ENCODE results near the gene MN1.
A peak's percentile ranks its signal among the peaks of the same experiment; 100 is the strongest.

Gene MN1

GRCh38 chr22:27776650-27776958 is 25.0 kb downstream of the MN1 start:
- H3K36me3 ChIP-seq (ENCODE audit: insufficient read depth, low read depth, low read length) = 0 out of 2 replicates have a peak, but pooled peaks cover 3% of the 10 kb centered on the region
- peak overlapping the region; percentile 79; the same call in 1 of the 2 replicates for H3K9ac ChIP-seq (ENCODE audit: low read depth, low read length)
- H3K9me3 ChIP-seq (ENCODE audit: insufficient read depth, low read depth, low read length) = no peaks in the 10 kb centered on the region
- H3K4me1 ChIP-seq (ENCODE audit: insufficient read depth, low read length) = peaks cover 23% of the 10 kb centered on the region
- peak overlapping the region; percentile 46 for H3K27ac ChIP-seq (ENCODE audit: low read length)
- H3K4me3 ChIP-seq (ENCODE audit: low read length) = peak overlapping the region; percentile 58; the same call in 1 of the 2 replicates
- H3K27me3 ChIP-seq (ENCODE audit: insufficient read depth, low read length) = no peaks in the 10 kb centered on the region

GRCh38 chr22:27775758-27776649 is 25.6 kb downstream of the MN1 start:
- Histone ChIP-seq H3K9ac (ENCODE audit: low read depth, low read length) (peak overlapping the region; percentile 79; the same call in 1 of the 2 replicates), H3K9me3 (ENCODE audit: insufficient read depth, low read depth, low read length) (no peaks in the 10 kb centered on the region), H3K4me3 (ENCODE audit: low read length) (peak overlapping the region; percentile 58; the same call in 1 of the 2 replicates), H3K27ac (ENCODE audit: low read length) (peak overlapping the region; percentile 46), H3K4me1 (ENCODE audit: insufficient read depth, low read length) (peaks cover 23% of the 10 kb centered on the region), H3K27me3 (ENCODE audit: insufficient read depth, low read length) (no peaks in the 10 kb centered on the region), H3K36me3 (ENCODE audit: insufficient read depth, low read depth, low read length) (0 out of 2 replicates have a peak, but pooled peaks cover 3% of the 10 kb centered on the region)

DNA sequence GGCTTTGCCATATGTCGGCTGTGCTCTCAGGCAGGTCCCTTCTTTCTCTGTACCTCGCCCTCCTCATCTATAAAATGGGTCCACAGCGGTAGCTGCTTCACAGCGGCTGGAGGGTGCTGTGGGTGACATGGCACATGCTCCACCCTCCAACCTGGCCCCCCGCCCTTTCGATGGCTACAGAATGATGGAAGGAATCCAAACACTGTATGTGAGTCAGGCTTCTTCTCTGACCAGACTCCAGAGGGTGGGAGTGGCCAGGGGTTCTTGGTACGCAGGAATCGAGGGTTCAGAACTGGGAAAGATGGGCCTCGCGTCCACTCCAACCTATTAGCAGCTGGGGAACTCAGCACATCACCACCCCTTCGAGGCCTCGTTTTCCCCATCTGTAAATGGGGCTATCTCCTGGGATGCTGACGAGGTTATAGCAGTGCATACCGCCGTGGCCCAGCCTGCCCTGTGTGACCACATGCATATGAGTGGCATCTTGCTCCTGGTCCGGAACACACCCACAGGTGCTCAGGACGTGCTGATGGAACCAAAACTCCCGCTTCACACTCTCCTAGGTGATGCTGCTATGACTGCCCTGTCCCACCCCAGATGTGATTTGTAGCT is 26.4 kb downstream of the MN1 start:
- H3K4me1 ChIP-seq (ENCODE audit: insufficient read depth, low read length) = peaks cover 22% of the 10 kb centered on the region
- H3K27me3 ChIP-seq (ENCODE audit: insufficient read depth, low read length) = no peaks in the 10 kb centered on the region
- no peaks in the 10 kb centered on the region for H3K9me3 ChIP-seq (ENCODE audit: insufficient read depth, low read depth, low read length)
- H3K9ac ChIP-seq (ENCODE audit: low read depth, low read length) = peak overlapping the region; percentile 79; the same call in 1 of the 2 replicates
- H3K27ac ChIP-seq (ENCODE audit: low read length) = no peak overlapping the region
- H3K36me3 ChIP-seq (ENCODE audit: insufficient read depth, low read depth, low read length) = no peaks in the 10 kb centered on the region
- H3K4me3 ChIP-seq (ENCODE audit: low read length) = peak overlapping the region; percentile 58; the same call in 1 of the 2 replicates

DNA sequence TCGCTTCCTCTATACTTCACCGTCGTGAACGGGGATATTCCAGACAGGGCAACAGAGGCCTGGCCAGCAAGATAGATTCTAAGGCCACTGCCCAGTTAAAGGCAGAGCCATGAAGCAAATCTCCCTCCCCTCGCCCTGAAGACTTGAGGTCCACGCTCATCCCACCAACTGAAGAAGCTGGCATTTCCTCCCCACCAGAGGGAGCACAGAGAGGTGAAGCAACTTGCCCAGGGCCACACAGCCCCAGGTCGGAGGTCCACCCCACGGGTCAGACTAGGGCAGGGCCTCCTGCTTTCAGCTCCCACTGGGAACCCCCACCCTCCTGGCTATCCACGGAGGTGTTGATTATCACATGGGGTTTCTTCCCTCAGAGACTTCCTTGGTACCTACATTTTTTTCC is 27.4 kb downstream of the MN1 start:
- no peaks in the 10 kb centered on the region for H3K9me3 ChIP-seq (ENCODE audit: insufficient read depth, low read depth, low read length)
- no peak overlapping the region for H3K4me3 ChIP-seq (ENCODE audit: low read length)
- no peaks in the 10 kb centered on the region for H3K36me3 ChIP-seq (ENCODE audit: insufficient read depth, low read depth, low read length)
- H3K27ac ChIP-seq (ENCODE audit: low read length) = no peak overlapping the region
- no peaks in the 10 kb centered on the region for H3K27me3 ChIP-seq (ENCODE audit: insufficient read depth, low read length)
- peaks cover 16% of the 10 kb centered on the region for H3K4me1 ChIP-seq (ENCODE audit: insufficient read depth, low read length)
- H3K9ac ChIP-seq (ENCODE audit: low read depth, low read length) = no peak overlapping the region

- Histone ChIP-seq H3K36me3 (ENCODE audit: insufficient read depth, low read depth, low read length) (no peaks in the 10 kb centered on the region), H3K27ac (ENCODE audit: low read length) (no peak overlapping the region), H3K27me3 (ENCODE audit: insufficient read depth, low read length) (no peaks in the 10 kb centered on the region), H3K9ac (ENCODE audit: low read depth, low read length) (no peak overlapping the region), H3K4me1 (ENCODE audit: insufficient read depth, low read length) (peaks cover 19% of the 10 kb centered on the region), H3K4me3 (ENCODE audit: low read length) (no peak overlapping the region), H3K9me3 (ENCODE audit: insufficient read depth, low read depth, low read length) (no peaks in the 10 kb centered on the region)
Observed at GRCh38 chr22:27772984-27773498, 28.5 kb downstream of the MN1 start.

GRCh38 chr22:27772081-27772983 is 29.2 kb downstream of the MN1 start:
- H3K9ac ChIP-seq (ENCODE audit: low read depth, low read length) = no peak overlapping the region

GRCh38 chr22:27771637-27772036 is 29.9 kb downstream of the MN1 start:
- no peaks in the 10 kb centered on the region for H3K36me3 ChIP-seq (ENCODE audit: insufficient read depth, low read depth, low read length)
- no peak overlapping the region for H3K27ac ChIP-seq (ENCODE audit: low read length)
- H3K9ac ChIP-seq (ENCODE audit: low read depth, low read length) = no peak overlapping the region
- peaks cover 16% of the 10 kb centered on the region for H3K4me1 ChIP-seq (ENCODE audit: insufficient read depth, low read length)
- no peaks in the 10 kb centered on the region for H3K27me3 ChIP-seq (ENCODE audit: insufficient read depth, low read length)
- no peak overlapping the region for H3K4me3 ChIP-seq (ENCODE audit: low read length)
- H3K9me3 ChIP-seq (ENCODE audit: insufficient read depth, low read depth, low read length) = no peaks in the 10 kb centered on the region

More at GRCh38 chr22:27772081-27772983, 29.2 kb downstream of the MN1 start:
- Histone ChIP-seq H3K36me3 (ENCODE audit: insufficient read depth, low read depth, low read length) (no peaks in the 10 kb centered on the region), H3K4me1 (ENCODE audit: insufficient read depth, low read length) (peaks cover 19% of the 10 kb centered on the region), H3K4me3 (ENCODE audit: low read length) (no peak overlapping the region), H3K9me3 (ENCODE audit: insufficient read depth, low read depth, low read length) (no peaks in the 10 kb centered on the region), H3K27me3 (ENCODE audit: insufficient read depth, low read length) (no peaks in the 10 kb centered on the region), H3K27ac (ENCODE audit: low read length) (no peak overlapping the region)

- H3K27me3 ChIP-seq (ENCODE audit: insufficient read depth, low read length) = no peaks in the 10 kb centered on the region
- H3K9ac ChIP-seq (ENCODE audit: low read depth, low read length) = no peak overlapping the region
- 0 out of 2 replicates have a peak, but pooled peaks cover 5% of the 10 kb centered on the region for H3K4me1 ChIP-seq (ENCODE audit: insufficient read depth, low read length)
- H3K4me3 ChIP-seq (ENCODE audit: low read length) = no peak overlapping the region
- no peaks in the 10 kb centered on the region for H3K9me3 ChIP-seq (ENCODE audit: insufficient read depth, low read depth, low read length)
- no peak overlapping the region for H3K27ac ChIP-seq (ENCODE audit: low read length)
- no peaks in the 10 kb centered on the region for H3K36me3 ChIP-seq (ENCODE audit: insufficient read depth, low read depth, low read length)
Observed at GRCh38 chr22:27769012-27769411, 32.5 kb downstream of the MN1 start.

DNA sequence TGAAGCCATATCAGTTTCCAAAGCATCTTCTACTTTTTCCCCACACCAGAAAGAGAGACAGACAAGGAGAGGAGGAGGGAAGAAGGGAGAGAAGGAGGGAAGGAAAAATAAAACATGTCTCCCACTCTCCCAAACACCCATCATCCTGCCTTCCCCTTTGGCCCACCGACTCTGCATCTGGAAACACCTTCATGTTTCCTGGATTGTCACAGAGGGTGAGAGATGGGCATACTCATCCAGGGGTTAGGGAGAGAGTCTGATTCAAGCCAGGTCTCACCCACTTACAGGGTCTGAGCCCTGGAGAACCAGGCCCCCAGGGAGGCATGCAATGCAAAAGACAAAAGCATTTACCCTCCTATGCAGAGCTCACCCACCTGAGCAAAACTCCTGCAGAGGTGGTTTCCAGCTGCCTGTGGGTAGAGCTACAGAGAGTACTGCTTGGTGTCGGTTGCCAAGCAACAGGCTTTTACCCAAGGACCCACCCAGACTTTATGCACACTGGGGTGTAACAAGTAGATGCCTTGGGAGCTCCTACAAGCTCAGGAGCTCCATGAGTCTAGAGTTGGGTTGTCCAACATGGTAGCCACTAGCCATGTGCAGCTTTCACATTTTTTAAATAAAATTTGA is 33.4 kb downstream of the MN1 start:
- Histone ChIP-seq H3K9ac (ENCODE audit: low read depth, low read length) (no peak overlapping the region), H3K27ac (ENCODE audit: low read length) (no peak overlapping the region), H3K27me3 (ENCODE audit: insufficient read depth, low read length) (no peaks in the 10 kb centered on the region), H3K4me3 (ENCODE audit: low read length) (no peak overlapping the region), H3K4me1 (ENCODE audit: insufficient read depth, low read length) (0 out of 2 replicates have a peak, but pooled peaks cover 5% of the 10 kb centered on the region), H3K36me3 (ENCODE audit: insufficient read depth, low read depth, low read length) (no peaks in the 10 kb centered on the region), H3K9me3 (ENCODE audit: insufficient read depth, low read depth, low read length) (no peaks in the 10 kb centered on the region)

GRCh38 chr22:27766679-27767078 is 34.9 kb downstream of the MN1 start:
- no peak overlapping the region for H3K9ac ChIP-seq (ENCODE audit: low read depth, low read length)
- no peaks in the 10 kb centered on the region for H3K27me3 ChIP-seq (ENCODE audit: insufficient read depth, low read length)
- H3K4me3 ChIP-seq (ENCODE audit: low read length) = no peak overlapping the region
- no peaks in the 10 kb centered on the region for H3K9me3 ChIP-seq (ENCODE audit: insufficient read depth, low read depth, low read length)
- no peaks in the 10 kb centered on the region for H3K36me3 ChIP-seq (ENCODE audit: insufficient read depth, low read depth, low read length)
- no peak overlapping the region for H3K27ac ChIP-seq (ENCODE audit: low read length)
- H3K4me1 ChIP-seq (ENCODE audit: insufficient read depth, low read length) = 0 out of 2 replicates have a peak, but pooled peaks cover 5% of the 10 kb centered on the region
